Naive B cell (primary cell): ENCODE results near the gene MRTFB. TPM values are rescaled to one million over a fixed set of nuclear protein-coding genes. Genes with fewer than 3 reads are reported as not detected.

ENCODE experiments used
- ATAC-seq, 2 donors: fragments of 150-1000 bp; cut with Tn5 transposase; 2 replicates each; pipeline ENCODE4 v1.10.0; 2021; ENCODE audit warnings: low read depth in 2 of 2, mild to moderate bottlenecking in 2 of 2, moderate library complexity in 2 of 2
- DNase-seq: peaks from one replicate; pipeline ENCODE4 v3.0.0; 2022
- H3K27ac Mint-ChIP-seq, 6 donors: one replicate each; pipeline ENCODE4 v1.8.0; 2020 to 2022; ENCODE audit warnings: mild to moderate bottlenecking in 6 of 6, mixed read lengths in 6 of 6, moderate library complexity in 5 of 6, inconsistent platforms in 2 of 6
- H3K27me3 Mint-ChIP-seq, 3 donors: one replicate each; pipeline ENCODE4 v1.8.0; 2021 to 2022; ENCODE audit warnings: mixed read lengths in 3 of 3, mild to moderate bottlenecking in 1 of 3
- H3K36me3 Mint-ChIP-seq, 2 donors: one replicate each; pipeline ENCODE4 v1.8.0; 2020 to 2022; ENCODE audit warnings: mixed read lengths in 2 of 2, inconsistent platforms in 1 of 2, mild to moderate bottlenecking in 1 of 2
- H3K4me1 Mint-ChIP-seq, 3 donors: one replicate each; pipeline ENCODE4 v1.8.0; 2020 to 2022; ENCODE audit warnings: mixed read lengths in 3 of 3, inconsistent platforms in 1 of 3, mild to moderate bottlenecking in 1 of 3, moderate library complexity in 1 of 3
- H3K4me3 Mint-ChIP-seq, 8 donors: one replicate each; pipeline ENCODE4 v1.8.0; 2020 to 2022; ENCODE audit warnings: mild to moderate bottlenecking in 8 of 8, mixed read lengths in 8 of 8, moderate library complexity in 8 of 8, inconsistent platforms in 2 of 8
- H3K9me3 Mint-ChIP-seq, 7 donors: one replicate each; pipeline ENCODE4 v1.8.0; 2020 to 2022; ENCODE audit warnings: mixed read lengths in 7 of 7, mild to moderate bottlenecking in 5 of 7, inconsistent platforms in 2 of 7, moderate library complexity in 1 of 7
- polyA plus RNA-seq, 6 donors: library from polyadenylated mRNA; unstranded; fragments of 300-500 nt; fragmentation: Illumina TruSeq; gene quantifications; one replicate each; pipeline ENCODE4 v1.2.3, GENCODE V29; 2021; ENCODE audit warnings: low read depth in 6 of 6

MRTFB gene
- polyA plus RNA-seq, 6 donors from 2014 or later, result 0.45 to 10.6 (median 8.2) TPM

- H3K27me3 Mint-ChIP-seq, result peaks cover 0 to 8% (median 8%) of the 10 kb centered on the region in 3 donors
- ATAC-seq (peak; percentile 33 to 42), DNase-seq (no peak)
These were observed 605 bp downstream of the MRTFB start for GRCh38 chr16:14071576-14072271.

GRCh38 chr16:14072360-14072759 is 1.2 kb downstream of the MRTFB start:
- ATAC-seq, result no peak
- no peaks in the 10 kb centered on the region for H3K9me3 Mint-ChIP-seq
- DNase-seq, result no peak
- H3K4me1 Mint-ChIP-seq, result peaks cover 12 to 16% (median 13%) of the 10 kb centered on the region in 3 donors
- H3K27me3 Mint-ChIP-seq, result peaks cover 0 to 8% (median 8%) of the 10 kb centered on the region in 3 donors
- no peaks in the 10 kb centered on the region for H3K36me3 Mint-ChIP-seq
- H3K27ac Mint-ChIP-seq, result peak overlapping the region in 2 of 6 donors; percentile 78 to 84
- peak overlapping the region; percentile 81 to 95 (median 88) for H3K4me3 Mint-ChIP-seq

More at GRCh38 chr16:14071576-14072271, 605 bp downstream of the MRTFB start:
- peaks cover 12 to 16% (median 13%) of the 10 kb centered on the region in 3 donors for H3K4me1 Mint-ChIP-seq
- H3K27ac Mint-ChIP-seq, result peak overlapping the region; percentile 14 to 85 (median 70)
- no peaks in the 10 kb centered on the region for H3K9me3 Mint-ChIP-seq
- peak overlapping the region; percentile 81 to 95 (median 88) for H3K4me3 Mint-ChIP-seq
- H3K36me3 Mint-ChIP-seq, result no peaks in the 10 kb centered on the region

GRCh38 chr16:14074544-14074943 is 3.4 kb downstream of the MRTFB start:
- DNase-seq (no peak), ATAC-seq (no peak)
- Mint-ChIP-seq H3K27me3 (no peaks in the 10 kb centered on the region), H3K27ac (no peak overlapping the region), H3K4me3 (no peak overlapping the region), H3K4me1 (peaks cover 16 to 20% (median 18%) of the 10 kb centered on the region in 3 donors), H3K36me3 (no peaks in the 10 kb centered on the region), H3K9me3 (no peaks in the 10 kb centered on the region)

GRCh38 chr16:14077918-14078317 is 6.8 kb downstream of the MRTFB start:
- Mint-ChIP-seq H3K27me3 (no peaks in the 10 kb centered on the region), H3K4me3 (peak overlapping the region in 1 of 8 donors; percentile 31), H3K9me3 (no peaks in the 10 kb centered on the region), H3K27ac (peak overlapping the region in 1 of 6 donors; percentile 50), H3K36me3 (peaks cover 0 to 4% of the 10 kb centered on the region in 2 donors), H3K4me1 (peaks cover 0 to 9% (median 7%) of the 10 kb centered on the region in 3 donors)
- ATAC-seq (no peak), DNase-seq (no peak)

GRCh38 chr16:14086477-14086876 is 15.4 kb downstream of the MRTFB start:
- no peak overlapping the region for H3K4me3 Mint-ChIP-seq
- peaks cover 3 to 14% (median 7%) of the 10 kb centered on the region in 3 donors for H3K4me1 Mint-ChIP-seq
- no peaks in the 10 kb centered on the region for H3K27me3 Mint-ChIP-seq
- DNase-seq (no peak), ATAC-seq (no peak)
- H3K36me3 Mint-ChIP-seq, result peaks cover 0 to 10% of the 10 kb centered on the region in 2 donors
- no peaks in the 10 kb centered on the region for H3K9me3 Mint-ChIP-seq
- H3K27ac Mint-ChIP-seq, result no peak overlapping the region

GRCh38 chr16:14087181-14087580 is 16.1 kb downstream of the MRTFB start:
- H3K27me3 Mint-ChIP-seq, result no peaks in the 10 kb centered on the region

GRCh38 chr16:14087590-14088154 is 16.6 kb downstream of the MRTFB start:
- ATAC-seq (no peak), DNase-seq (no peak)
- Mint-ChIP-seq H3K4me3 (no peak overlapping the region), H3K27me3 (no peaks in the 10 kb centered on the region), H3K27ac (no peak overlapping the region), H3K9me3 (no peaks in the 10 kb centered on the region), H3K4me1 (peaks cover 3 to 14% (median 14%) of the 10 kb centered on the region in 3 donors), H3K36me3 (peaks cover 0 to 10% of the 10 kb centered on the region in 2 donors)

More at GRCh38 chr16:14087181-14087580, 16.1 kb downstream of the MRTFB start:
- H3K27ac Mint-ChIP-seq, result no peak overlapping the region
- no peak for DNase-seq
- no peaks in the 10 kb centered on the region for H3K9me3 Mint-ChIP-seq
- peaks cover 0 to 10% of the 10 kb centered on the region in 2 donors for H3K36me3 Mint-ChIP-seq
- H3K4me3 Mint-ChIP-seq, result no peak overlapping the region
- H3K4me1 Mint-ChIP-seq, result peaks cover 3 to 14% (median 11%) of the 10 kb centered on the region in 3 donors
- ATAC-seq, result no peak

- no peak for ATAC-seq
- no peaks in the 10 kb centered on the region for H3K9me3 Mint-ChIP-seq
These were observed 17.1 kb downstream of the MRTFB start for GRCh38 chr16:14088155-14088753.

GRCh38 chr16:14089283-14089823 is 18.2 kb downstream of the MRTFB start:
- no peak overlapping the region for H3K27ac Mint-ChIP-seq
- no peaks in the 10 kb centered on the region for H3K9me3 Mint-ChIP-seq
- ATAC-seq, result no peak
- H3K4me3 Mint-ChIP-seq, result no peak overlapping the region
- peaks cover 0 to 6% of the 10 kb centered on the region in 2 donors for H3K36me3 Mint-ChIP-seq
- H3K4me1 Mint-ChIP-seq, result peaks cover 3 to 19% (median 14%) of the 10 kb centered on the region in 3 donors
- H3K27me3 Mint-ChIP-seq, result no peaks in the 10 kb centered on the region
- DNase-seq, result no peak

More at GRCh38 chr16:14088155-14088753, 17.1 kb downstream of the MRTFB start:
- Mint-ChIP-seq H3K4me1 (peaks cover 3 to 14% (median 14%) of the 10 kb centered on the region in 3 donors), H3K4me3 (no peak overlapping the region), H3K27me3 (no peaks in the 10 kb centered on the region), H3K36me3 (peaks cover 0 to 10% of the 10 kb centered on the region in 2 donors), H3K27ac (no peak overlapping the region)
- DNase-seq, result no peak

- Mint-ChIP-seq H3K4me3 (no peak overlapping the region), H3K4me1 (peaks cover 5 to 33% (median 16%) of the 10 kb centered on the region in 3 donors), H3K9me3 (no peaks in the 10 kb centered on the region), H3K36me3 (peaks cover 0 to 6% of the 10 kb centered on the region in 2 donors), H3K27me3 (no peaks in the 10 kb centered on the region), H3K27ac (peak overlapping the region in 1 of 6 donors; percentile 15)
- ATAC-seq, result no peak
- DNase-seq, result no peak
These were observed 21.4 kb downstream of the MRTFB start for GRCh38 chr16:14092561-14092960.

- no peaks in the 10 kb centered on the region for H3K36me3 Mint-ChIP-seq
- H3K9me3 Mint-ChIP-seq, result peaks cover 0 to 7% (median 0%) of the 10 kb centered on the region in 7 donors
- H3K4me3 Mint-ChIP-seq, result no peak overlapping the region
- H3K27ac Mint-ChIP-seq, result peak overlapping the region in 2 of 6 donors; percentile 41 to 58
- DNase-seq, result no peak
- ATAC-seq, result no peak
- peaks cover 18 to 46% (median 18%) of the 10 kb centered on the region in 3 donors for H3K4me1 Mint-ChIP-seq
- H3K27me3 Mint-ChIP-seq, result no peaks in the 10 kb centered on the region
These were observed 24.9 kb downstream of the MRTFB start for GRCh38 chr16:14095883-14096551.

- Mint-ChIP-seq H3K36me3 (no peaks in the 10 kb centered on the region), H3K27ac (peak overlapping the region in 1 of 6 donors; percentile 64), H3K4me1 (peaks cover 23 to 45% (median 25%) of the 10 kb centered on the region in 3 donors), H3K9me3 (peaks cover 0 to 7% (median 0%) of the 10 kb centered on the region in 7 donors), H3K27me3 (no peaks in the 10 kb centered on the region), H3K4me3 (no peak overlapping the region)
- DNase-seq, result no peak
- ATAC-seq, result no peak
These were observed 26.3 kb downstream of the MRTFB start for GRCh38 chr16:14097182-14097959.
